HEK293T (cell line): ENCODE results near the gene PNMA8B.
A peak's percentile ranks its signal among the peaks of the same experiment; 100 is the strongest.

Source experiments
- CTCF ChIA-PET: fragments of 350-600 bp; formaldehyde crosslinking; extraction: SDS; loops from one replicate; lab custom pipeline; 2021; ENCODE audit warnings: antibody characterized with exemption, inconsistent platforms; lab: Yijun Ruan, JAX
- POLR2A ChIA-PET: fragments of 350-600 bp; formaldehyde crosslinking; extraction: SDS; loops from one replicate; lab custom pipeline; 2020; ENCODE audit warnings: antibody characterized with exemption, inconsistent platforms; lab: Yijun Ruan, JAX
- DNase-seq: peaks from one replicate; pipeline ENCODE4 v3.0.0; 2012; ENCODE audit warnings: mixed read lengths; ENCODE audit errors: extremely low spot score
- ARNT ChIP-seq: fragments of 450-650 bp; IDR thresholded peaks from 2 replicates; pipeline ENCODE4 v1.6.1; 2017; ENCODE audit warnings: mild to moderate bottlenecking
- BHLHE40 ChIP-seq: fragments of 450-650 bp; IDR thresholded peaks from 2 replicates; pipeline ENCODE4 v1.6.1; 2016; ENCODE audit warnings: mild to moderate bottlenecking, moderate library complexity, borderline replicate concordance
- CTBP1 ChIP-seq: fragments of 450-650 bp; IDR thresholded peaks from 2 replicates; pipeline ENCODE4 v1.6.1; 2016; ENCODE audit warnings: borderline replicate concordance
- ELF4 ChIP-seq: fragments of 450-650 bp; IDR thresholded peaks from 2 replicates; pipeline ENCODE4 v1.6.1; 2017; ENCODE audit warnings: antibody characterized with exemption
- FOXA1 ChIP-seq: fragments of 450-650 bp; IDR thresholded peaks from 2 replicates; pipeline ENCODE4 v1.6.1; 2016; ENCODE audit warnings: mild to moderate bottlenecking
- FOXK2 ChIP-seq: fragments of 450-650 bp; IDR thresholded peaks from 2 replicates; pipeline ENCODE4 v1.6.1; 2016; ENCODE audit warnings: mild to moderate bottlenecking
- FOXM1 ChIP-seq: fragments of 450-650 bp; IDR thresholded peaks from 2 replicates; pipeline ENCODE4 v1.6.1; 2017; ENCODE audit warnings: mild to moderate bottlenecking, borderline replicate concordance
- HDGF ChIP-seq: fragments of 450-650 bp; IDR thresholded peaks from 2 replicates; pipeline ENCODE4 v1.6.1; 2017; ENCODE audit warnings: antibody characterized with exemption, borderline replicate concordance
- L3MBTL2 ChIP-seq: fragments of 450-650 bp; conservative IDR thresholded peaks from 2 replicates; pipeline ENCODE4 v1.6.1; 2016; ENCODE audit warnings: mild to moderate bottlenecking
- LEF1 ChIP-seq: fragments of 450-650 bp; IDR thresholded peaks from 2 replicates; pipeline ENCODE4 v1.6.1; 2017; ENCODE audit warnings: mild to moderate bottlenecking, borderline replicate concordance
- NFRKB ChIP-seq: fragments of 450-650 bp; IDR thresholded peaks from 2 replicates; pipeline ENCODE4 v1.6.1; 2016; ENCODE audit warnings: mild to moderate bottlenecking, moderate library complexity
- PKNOX1 ChIP-seq: fragments of 450-650 bp; IDR thresholded peaks from 2 replicates; pipeline ENCODE4 v1.6.1; 2016
- SP1 ChIP-seq: fragments of 450-650 bp; IDR thresholded peaks from 2 replicates; pipeline ENCODE4 v1.6.1; 2017
- SUZ12 ChIP-seq: fragments of 450-650 bp; IDR thresholded peaks from 2 replicates; pipeline ENCODE4 v1.6.1; 2016; ENCODE audit warnings: mild to moderate bottlenecking
- TARDBP ChIP-seq: fragments of 450-650 bp; IDR thresholded peaks from 2 replicates; pipeline ENCODE4 v1.6.1; 2016
- ZNF384 ChIP-seq: fragments of 450-650 bp; IDR thresholded peaks from 2 replicates; pipeline ENCODE4 v1.6.1; 2016

Gene PNMA8B

GRCh38 chr19:46515290-46515609 lies 19.6 kb upstream of the PNMA8B start:
- ChIA-PET POLR2A (no interaction called here), CTCF (no interaction called here)
- DNase-seq, result no peak
- TF ChIP-seq ELF4, result no peak
- no peak for TF ChIP-seq FOXA1
- TF ChIP-seq LEF1, result no peak
- TF ChIP-seq FOXK2, result no peak
- TF ChIP-seq FOXM1, result no peak
- no peak for TF ChIP-seq HDGF
- TF ChIP-seq ZNF384, result no peak
- TF ChIP-seq NFRKB, result no peak
- no peak for TF ChIP-seq BHLHE40
- no peak for TF ChIP-seq L3MBTL2
- no peak for TF ChIP-seq SUZ12
- no peak for TF ChIP-seq PKNOX1
- TF ChIP-seq ARNT, result no peak
- no peak for TF ChIP-seq SP1

- DNase-seq, result no peak
- ChIA-PET CTCF (no interaction called here), POLR2A (no interaction called here)
- TF ChIP-seq TARDBP (no peak), NFRKB (no peak), LEF1 (no peak), FOXK2 (no peak), ELF4 (no peak)
These were observed 19.1 kb upstream of the PNMA8B start for GRCh38 chr19:46514589-46515289.

- peak; percentile 90 for DNase-seq
- ChIA-PET CTCF (no interaction called here), POLR2A (no interaction called here)
- TF ChIP-seq ZNF384 (peak; percentile 39; the same call in 1 of the 2 replicates), L3MBTL2 (peak; percentile 28; the same call in 1 of the 2 replicates), FOXK2 (no peak), PKNOX1 (peak; percentile 23; the same call in 1 of the 2 replicates)
These were observed 18.0 kb upstream of the PNMA8B start for GRCh38 chr19:46513461-46514236.

GRCh38 chr19:46511237-46511636 lies 15.6 kb upstream of the PNMA8B start:
- POLR2A ChIA-PET, result no interaction called here
- no peak for DNase-seq
- no peak for TF ChIP-seq SP1
- CTCF ChIA-PET, result no interaction called here

- TF ChIP-seq FOXK2 (no peak), FOXM1 (no peak), LEF1 (no peak), CTBP1 (no peak), TARDBP (no peak), BHLHE40 (no peak), PKNOX1 (no peak), HDGF (no peak), ARNT (no peak), ZNF384 (no peak)
- DNase-seq, result no peak
- ChIA-PET POLR2A (interaction anchor here (0.6 kb wide), 1 partner anchor 95 kb away, joined by 3 read pairs; the partner anchor contains the start of gene CCDC8), CTCF (interaction anchor here (0.5 kb wide), 1 partner anchor 212 kb away, joined by 3 read pairs; no protein-coding TSS in a partner anchor)
These were observed 12.5 kb upstream of the PNMA8B start for GRCh38 chr19:46508206-46508605.

GRCh38 chr19:46503848-46504453 lies 8.3 kb upstream of the PNMA8B start:
- TF ChIP-seq SUZ12 (no peak), LEF1 (no peak), CTBP1 (no peak), FOXM1 (no peak), ARNT (no peak)
- DNase-seq, result no peak
- POLR2A ChIA-PET, result interaction anchor here (1.0 kb wide), 1 partner anchor 8 kb away, joined by 3 read pairs; the partner anchor contains the start of gene PNMA8B
- CTCF ChIA-PET, result no interaction called here

- ChIA-PET POLR2A (no interaction called here), CTCF (no interaction called here)
- TF ChIP-seq CTBP1 (no peak), ARNT (no peak), ZNF384 (no peak), NFRKB (no peak), FOXA1 (no peak), SUZ12 (no peak), FOXM1 (no peak), LEF1 (no peak), SP1 (no peak), FOXK2 (no peak), PKNOX1 (no peak), HDGF (no peak), ELF4 (no peak), L3MBTL2 (no peak), TARDBP (no peak), BHLHE40 (no peak)
- DNase-seq, result no peak
These were observed 7.2 kb upstream of the PNMA8B start for GRCh38 chr19:46502891-46503290.
